IMR-90 (cell line): ENCODE data around the gene PTGES2. TPM values are rescaled to one million over a fixed set of nuclear protein-coding genes. Genes with fewer than 3 reads are reported as not detected.
A peak's percentile ranks its signal among the peaks of the same experiment; 100 is the strongest.

ENCODE experiments used
- ATAC-seq: fragments of 200-7000 bp; cut with Tn5 transposase; 2 replicates; pipeline ENCODE4 v1.9.1; 2020; ENCODE audit warnings: low read depth, mild to moderate bottlenecking, moderate library complexity
- Bru-seq: library from RNA; stranded (reverse); fragments of 400-500 nt; gene quantifications from one replicate; lab custom pipeline; 2021; lab: Mats Ljungman, UMichigan
- BruChase-seq, 2 experiments: library from RNA; stranded (reverse); fragments of 400-500 nt; gene quantifications; one replicate each; lab custom pipeline; 2021; lab: Mats Ljungman, UMichigan
- BruUV-seq: library from RNA; stranded (reverse); fragments of 400-500 nt; replicated peaks from 2 replicates; lab custom pipeline; 2021; lab: Mats Ljungman, UMichigan
- CTCF ChIA-PET: fragments of 300-600 bp; formaldehyde crosslinking; extraction: SDS; loops from one replicate; lab custom pipeline; 2021; ENCODE audit warnings: antibody characterized with exemption; lab: Yijun Ruan, JAX
- POLR2A ChIA-PET: fragments of 300-600 bp; sonication (Branson Sonifier 250); formaldehyde crosslinking; loops from one replicate; lab custom pipeline; 2022; ENCODE audit warnings: antibody characterized with exemption; ENCODE audit not compliant: unreplicated experiment; lab: Charles Lee
- DNase-seq: peaks from one replicate; pipeline ENCODE4 v3.0.0; 2013
- H2AFZ ChIP-seq: replicated peaks from 2 replicates; pipeline ENCODE3; 2013; ENCODE audit warnings: low read length, mild to moderate bottlenecking; ENCODE audit not compliant: poor library complexity
- H2AK5ac ChIP-seq: 2 replicates; pipeline ENCODE4 v1.6.1; 2013; ENCODE audit warnings: low read depth, low read length, inconsistent platforms
- H2AK9ac ChIP-seq: replicated peaks from 2 replicates; pipeline ENCODE3; 2013; ENCODE audit warnings: mild to moderate bottlenecking, low read depth, low read length, moderate library complexity; ENCODE audit not compliant: poor library complexity
- H2BK120ac ChIP-seq: 2 replicates; pipeline ENCODE4 v1.6.1; 2013; ENCODE audit warnings: low read depth, low read length, inconsistent platforms
- H2BK15ac ChIP-seq: 3 replicates; pipeline ENCODE4 v1.6.1; 2013; ENCODE audit warnings: low read depth, low read length, inconsistent platforms
- H2BK20ac ChIP-seq: 2 replicates; pipeline ENCODE4 v1.6.1; 2013; ENCODE audit warnings: low read depth, mild to moderate bottlenecking, inconsistent platforms, low read length, moderate library complexity
- H2BK5ac ChIP-seq: 2 replicates; pipeline ENCODE4 v1.6.1; 2013; ENCODE audit warnings: mild to moderate bottlenecking, low read depth, low read length, inconsistent platforms; ENCODE audit not compliant: poor library complexity, severe bottlenecking
- H3K14ac ChIP-seq: replicated peaks from 2 replicates; pipeline ENCODE4 v1.6.1; 2013; ENCODE audit warnings: low read depth, low read length, inconsistent platforms
- H3K18ac ChIP-seq: 2 replicates; pipeline ENCODE4 v1.6.1; 2013; ENCODE audit warnings: low read depth, low read length, control low read depth
- H3K23ac ChIP-seq: 2 replicates; pipeline ENCODE4 v1.6.1; 2013; ENCODE audit warnings: low read depth, low read length, inconsistent platforms
- H3K27ac ChIP-seq: 2 replicates; pipeline ENCODE4 v1.5.1; 2013; ENCODE audit warnings: mild to moderate bottlenecking, control low read depth, low read length; ENCODE audit not compliant: insufficient read depth
- H3K27me3 ChIP-seq: 2 replicates; pipeline ENCODE4 v1.6.1; 2013; ENCODE audit warnings: low read length; ENCODE audit not compliant: control insufficient read depth, insufficient read depth
- H3K36me3 ChIP-seq: 2 replicates; pipeline ENCODE4 v1.6.1; 2013; ENCODE audit warnings: low read length, mixed read lengths; ENCODE audit not compliant: control insufficient read depth, insufficient read depth
- H3K4ac ChIP-seq: 2 replicates; pipeline ENCODE4 v1.6.1; 2013; ENCODE audit warnings: low read depth, low read length, inconsistent platforms
- H3K4me1 ChIP-seq: 2 replicates; pipeline ENCODE4 v1.6.1; 2013; ENCODE audit warnings: low read length, mixed read lengths; ENCODE audit not compliant: control insufficient read depth, insufficient read depth
- H3K4me2 ChIP-seq: 2 replicates; pipeline ENCODE4 v1.6.1; 2013; ENCODE audit warnings: low read depth, mild to moderate bottlenecking, control low read depth, low read length, moderate library complexity
- H3K4me3 ChIP-seq: 2 replicates; pipeline ENCODE4 v1.5.1; 2013; ENCODE audit warnings: low read depth, mild to moderate bottlenecking, control low read depth, low read length, moderate library complexity; ENCODE audit not compliant: insufficient read depth
- H3K56ac ChIP-seq: 2 replicates; pipeline ENCODE4 v1.6.1; 2013; ENCODE audit warnings: low read length, inconsistent platforms; ENCODE audit not compliant: insufficient read depth; ENCODE audit errors: extremely low read depth
- H3K79me1 ChIP-seq, 2 experiments: 2 replicates each; pipeline ENCODE4 v1.6.1; 2013; ENCODE audit warnings: low read length in 2 of 2, inconsistent platforms in 1 of 2, low read depth in 1 of 2
- H3K9ac ChIP-seq: 2 replicates; pipeline ENCODE4 v1.6.1; 2013; ENCODE audit warnings: low read depth, low read length, control low read depth
- H3K9me1 ChIP-seq: 2 replicates; pipeline ENCODE4 v1.6.1; 2013; ENCODE audit warnings: low read length, inconsistent platforms; ENCODE audit not compliant: insufficient read depth
- H3K9me3 ChIP-seq: 2 replicates; pipeline ENCODE4 v1.6.1; 2013; ENCODE audit warnings: low read length; ENCODE audit not compliant: control insufficient read depth, insufficient read depth
- H4K20me1 ChIP-seq: 2 replicates; pipeline ENCODE4 v1.6.1; 2013; ENCODE audit warnings: low read length, inconsistent platforms; ENCODE audit not compliant: insufficient read depth
- H4K5ac ChIP-seq: 2 replicates; pipeline ENCODE4 v1.6.1; 2013; ENCODE audit warnings: mild to moderate bottlenecking, low read depth, low read length, control low read depth
- H4K8ac ChIP-seq, 2 experiments: 2 replicates each; pipeline ENCODE4 v1.6.1; 2013; ENCODE audit warnings: low read depth in 2 of 2, low read length in 2 of 2, control low read depth in 1 of 2, inconsistent platforms in 1 of 2
- H4K91ac ChIP-seq: 2 replicates; pipeline ENCODE4 v1.6.1; 2013; ENCODE audit warnings: low read depth, low read length, inconsistent platforms; ENCODE audit not compliant: insufficient read depth
- BHLHE40 ChIP-seq: fragments of 150-350 bp; IDR thresholded peaks from 2 replicates; pipeline ENCODE4 v1.6.1; 2016; ENCODE audit warnings: mild to moderate bottlenecking, low read depth, low read length
- CEBPB ChIP-seq: IDR thresholded peaks from 2 replicates; pipeline ENCODE4 v1.6.1; 2012; ENCODE audit warnings: low read depth, low read length, improper control_type of control experiment
- CHD1 ChIP-seq: IDR thresholded peaks from 2 replicates; pipeline ENCODE4 v1.6.1; 2012; ENCODE audit warnings: low read depth, low read length, improper control_type of control experiment
- MAFK ChIP-seq: IDR thresholded peaks from 2 replicates; pipeline ENCODE4 v1.6.1; 2012; ENCODE audit warnings: low read depth, low read length, improper control_type of control experiment
- MXI1 ChIP-seq: IDR thresholded peaks from 2 replicates; pipeline ENCODE4 v1.6.1; 2012; ENCODE audit warnings: low read depth, mild to moderate bottlenecking, low read length, moderate library complexity, borderline replicate concordance
- POLR2A ChIP-seq: IDR thresholded peaks from 2 replicates; pipeline ENCODE4 v1.6.1; 2012; ENCODE audit warnings: mild to moderate bottlenecking, low read depth, low read length
- RAD21 ChIP-seq: IDR thresholded peaks from 2 replicates; pipeline ENCODE4 v1.6.1; 2012; ENCODE audit warnings: low read length, improper control_type of control experiment
- RFX5 ChIP-seq: IDR thresholded peaks from 2 replicates; pipeline ENCODE4 v1.8.0; 2012; ENCODE audit warnings: low read depth, mild to moderate bottlenecking, low read length, moderate library complexity
- SMC3 ChIP-seq: fragments of 150-350 bp; IDR thresholded peaks from 2 replicates; pipeline ENCODE4 v1.6.1; 2016; ENCODE audit warnings: low read depth, mild to moderate bottlenecking, antibody characterized with exemption, low read length, moderate library complexity
- WGBS, 2 experiments: methylation state at CpG; one replicate each; pipeline versions ENCODE4 v1.1.5 to v1.1.7; 2013; ENCODE audit warnings: missing lambda C conversion rate in 2 of 2; ENCODE audit not compliant: insufficient read length in 1 of 2; ENCODE audit errors: extremely low coverage in 2 of 2; 5-methylcytosine and 5-hydroxymethylcytosine counted together
- dilution Hi-C: fragments of 300-500 bp; cut with HindIII; formaldehyde crosslinking; loops from one replicate; pipeline ENCODE4 v1.14.3; 2018; ENCODE audit warnings: low sequenced_read_pairs; ENCODE audit not compliant: unreplicated experiment
- in situ Hi-C: fragments of 300-500 bp; cut with MboI; formaldehyde crosslinking; loops from 3 replicates; pipeline ENCODE4 v1.14.3; 2019; ENCODE audit warnings: low sequenced_read_pairs, inconsistent platforms, mixed read lengths
- intact Hi-C: fragments of 100-400 bp; cut with micrococcal nuclease; formaldehyde crosslinking; loops from 2 replicates; pipeline ENCODE4 v1.10.0; 2022
- long read RNA-seq: library from polyadenylated mRNA; unstranded; transcript quantifications from one replicate; pipeline ENCODE4 v2.0.0, GENCODE V29; 2021; ENCODE audit not compliant: unreplicated experiment
- polyA plus RNA-seq, 3 experiments: library from polyadenylated mRNA; depleted of rRNA; stranded (reverse); fragments of >200 nt; gene quantifications; 2 replicates each; pipeline ENCODE4 v1.2.3, GENCODE V29; 2012; ENCODE audit warnings: low replicate concordance in 1 of 3
- total RNA-seq: library from RNA; depleted of rRNA; stranded (reverse); fragments of >200 nt; gene quantifications from 2 replicates; pipeline ENCODE4 v1.2.3, GENCODE V29; 2012; rRNA removed
- TF ChIP-seq, protein P1 (sequence below): fragments of 150-350 bp; IDR thresholded peaks from 2 replicates; pipeline ENCODE4 v1.6.1; 2016; ENCODE audit warnings: low read depth, mild to moderate bottlenecking, low read length, moderate library complexity, borderline replicate concordance
- TF ChIP-seq, protein P2 (sequence below): fragments of 150-350 bp; IDR thresholded peaks from 2 replicates; pipeline ENCODE4 v1.6.1; 2017; ENCODE audit warnings: mild to moderate bottlenecking, antibody characterized with exemption, low read length, low read depth
- TF ChIP-seq, protein P3 (sequence below): conservative IDR thresholded peaks from 2 replicates; pipeline ENCODE4 v1.5.1; 2012; ENCODE audit warnings: mild to moderate bottlenecking, low read depth, low read length, improper control_type of control experiment

PTGES2 gene
- 90.3 and 107 TPM in 2 replicates for total RNA-seq
- 99.2 and 100 TPM in 2 replicates for polyA plus RNA-seq (2012; rRNA removed)
- polyA plus RNA-seq (2012; cell fraction: cytosol; rRNA removed), result 69.7 and 115 TPM in 2 replicates
- 116 and 217 TPM in 2 replicates for polyA plus RNA-seq (2012; cell fraction: nucleus; rRNA removed; ENCODE audit: low replicate concordance)
- Bru-seq, nascent RNA, result percentile 62 among the genes with signal in this experiment
- percentile 72 among the genes with signal in this experiment for BruChase-seq, experiment 1, labeled RNA remaining after a 6-hour chase
- BruChase-seq, experiment 2, labeled RNA remaining after a 2-hour chase, result percentile 68 among the genes with signal in this experiment
- long read RNA-seq, transcript PTGES2-202 (7 exons, 2,331 nt), result major isoform, 84 of 118 reads
- long read RNA-seq, partial matches to known transcripts, result 14 of 118 reads
- long read RNA-seq, other reads (novel, unspliced or antisense), result 19 of 118 reads

DNA sequence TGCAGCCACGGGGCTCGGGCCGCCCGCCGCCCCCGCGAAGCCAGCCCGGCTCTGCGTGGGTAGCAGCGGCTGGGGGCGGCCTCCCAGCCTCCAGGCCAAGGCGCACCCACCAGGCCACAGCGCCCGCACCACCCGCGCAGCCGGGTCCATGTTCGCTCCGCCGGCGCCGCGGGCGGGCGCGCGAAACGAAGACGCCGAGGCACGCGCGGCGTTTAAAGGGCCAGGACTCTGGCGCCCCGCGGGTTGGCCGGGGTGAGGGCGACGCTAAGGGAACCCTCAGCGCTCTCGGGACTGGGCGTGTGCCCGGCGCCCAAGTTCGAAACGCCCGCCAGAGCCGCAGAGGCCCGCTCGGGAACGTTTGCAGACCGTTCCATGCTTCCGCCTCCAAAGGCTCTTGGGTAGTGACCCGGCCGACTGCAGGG lies at the start of gene PTGES2:
PTGES2 (minus strand) TSS at position 162 of the 422 bp plus-strand sequence; CDS start at position 150, 12 bp downstream.
- Histone ChIP-seq H2AK5ac (peak within 1 kb of the TSS; percentile 84), H4K8ac (peak within 1 kb of the TSS; percentile 56 to 98), H3K9me3 (no peaks in the 10 kb centered on the region), H3K23ac (peak within 1 kb of the TSS; percentile 99), H3K18ac (peak within 1 kb of the TSS; percentile 81), H3K27me3 (peaks cover 4% of the 10 kb centered on the region), H4K20me1 (peaks cover 17% of the 10 kb centered on the region; the same call in 1 of the 2 replicates), H2BK15ac (peak within 1 kb of the TSS; percentile 89; the same call in 1 of the 3 replicates), H2BK120ac (peak within 1 kb of the TSS; percentile 95), H3K9me1 (peaks cover 10% of the 10 kb centered on the region), H3K79me1 (peaks cover 9 to 39% of the 10 kb centered on the region in 2 experiments; a peak in 3 of 4 replicates), H2BK20ac (no peak within 1 kb of the TSS), H3K36me3 (peaks cover 7% of the 10 kb centered on the region), H3K14ac (peak within 1 kb of the TSS; percentile 97), H2AFZ (peak within 1 kb of the TSS; percentile 99), H2AK9ac (peak within 1 kb of the TSS; percentile 97), H3K27ac (peak within 1 kb of the TSS; percentile 95), H4K91ac (peak within 1 kb of the TSS; percentile 94), H2BK5ac (peak within 1 kb of the TSS; percentile 98), H3K4me1 (peaks cover 10% of the 10 kb centered on the region; the same call in 1 of the 2 replicates), H3K4ac (peak within 1 kb of the TSS; percentile 98), H3K56ac (peak within 1 kb of the TSS; percentile 82), H3K4me3 (peak within 1 kb of the TSS; percentile 96), H3K9ac (peak within 1 kb of the TSS; percentile 94), H4K5ac (peak within 1 kb of the TSS; percentile 69), H3K4me2 (peak within 1 kb of the TSS; percentile 97)
- TF ChIP-seq RFX5 (no peak), CHD1 (no peak), MXI1 (peak; percentile 73), CEBPB (no peak), RAD21 (no peak), BHLHE40 (peak; percentile 84), SMC3 (no peak), POLR2A (no peak), MAFK (no peak)
- TF ChIP-seq, protein P1, sequence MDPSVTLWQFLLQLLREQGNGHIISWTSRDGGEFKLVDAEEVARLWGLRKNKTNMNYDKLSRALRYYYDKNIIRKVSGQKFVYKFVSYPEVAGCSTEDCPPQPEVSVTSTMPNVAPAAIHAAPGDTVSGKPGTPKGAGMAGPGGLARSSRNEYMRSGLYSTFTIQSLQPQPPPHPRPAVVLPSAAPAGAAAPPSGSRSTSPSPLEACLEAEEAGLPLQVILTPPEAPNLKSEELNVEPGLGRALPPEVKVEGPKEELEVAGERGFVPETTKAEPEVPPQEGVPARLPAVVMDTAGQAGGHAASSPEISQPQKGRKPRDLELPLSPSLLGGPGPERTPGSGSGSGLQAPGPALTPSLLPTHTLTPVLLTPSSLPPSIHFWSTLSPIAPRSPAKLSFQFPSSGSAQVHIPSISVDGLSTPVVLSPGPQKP, result no peak
- TF ChIP-seq, protein P2, sequence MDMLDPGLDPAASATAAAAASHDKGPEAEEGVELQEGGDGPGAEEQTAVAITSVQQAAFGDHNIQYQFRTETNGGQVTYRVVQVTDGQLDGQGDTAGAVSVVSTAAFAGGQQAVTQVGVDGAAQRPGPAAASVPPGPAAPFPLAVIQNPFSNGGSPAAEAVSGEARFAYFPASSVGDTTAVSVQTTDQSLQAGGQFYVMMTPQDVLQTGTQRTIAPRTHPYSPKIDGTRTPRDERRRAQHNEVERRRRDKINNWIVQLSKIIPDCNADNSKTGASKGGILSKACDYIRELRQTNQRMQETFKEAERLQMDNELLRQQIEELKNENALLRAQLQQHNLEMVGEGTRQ, result no peak
- TF ChIP-seq, protein P3, sequence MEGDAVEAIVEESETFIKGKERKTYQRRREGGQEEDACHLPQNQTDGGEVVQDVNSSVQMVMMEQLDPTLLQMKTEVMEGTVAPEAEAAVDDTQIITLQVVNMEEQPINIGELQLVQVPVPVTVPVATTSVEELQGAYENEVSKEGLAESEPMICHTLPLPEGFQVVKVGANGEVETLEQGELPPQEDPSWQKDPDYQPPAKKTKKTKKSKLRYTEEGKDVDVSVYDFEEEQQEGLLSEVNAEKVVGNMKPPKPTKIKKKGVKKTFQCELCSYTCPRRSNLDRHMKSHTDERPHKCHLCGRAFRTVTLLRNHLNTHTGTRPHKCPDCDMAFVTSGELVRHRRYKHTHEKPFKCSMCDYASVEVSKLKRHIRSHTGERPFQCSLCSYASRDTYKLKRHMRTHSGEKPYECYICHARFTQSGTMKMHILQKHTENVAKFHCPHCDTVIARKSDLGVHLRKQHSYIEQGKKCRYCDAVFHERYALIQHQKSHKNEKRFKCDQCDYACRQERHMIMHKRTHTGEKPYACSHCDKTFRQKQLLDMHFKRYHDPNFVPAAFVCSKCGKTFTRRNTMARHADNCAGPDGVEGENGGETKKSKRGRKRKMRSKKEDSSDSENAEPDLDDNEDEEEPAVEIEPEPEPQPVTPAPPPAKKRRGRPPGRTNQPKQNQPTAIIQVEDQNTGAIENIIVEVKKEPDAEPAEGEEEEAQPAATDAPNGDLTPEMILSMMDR, result no peak
- 0% methylated on average over 24 of the region's 56 CpGs; no CpG with 5 or more reads in 1 of the 2 experiments for WGBS, 2 experiments
- CTCF ChIA-PET, result interaction anchor here (1.9 kb wide), 1 partner anchor 10 kb away, joined by 6 read pairs; no protein-coding TSS in a partner anchor
- in situ Hi-C loops, result no loop called here
- POLR2A ChIA-PET, result no interaction called here
- no TSS peak for BruUV-seq
- peak; percentile 75 for ATAC-seq
- peak; percentile 78 for DNase-seq
- dilution Hi-C loops, result no loop called here
- intact Hi-C loops, result no loop called here
